ENCODE results near the gene ANKRD40.

The ANKRD40 gene

DNA sequence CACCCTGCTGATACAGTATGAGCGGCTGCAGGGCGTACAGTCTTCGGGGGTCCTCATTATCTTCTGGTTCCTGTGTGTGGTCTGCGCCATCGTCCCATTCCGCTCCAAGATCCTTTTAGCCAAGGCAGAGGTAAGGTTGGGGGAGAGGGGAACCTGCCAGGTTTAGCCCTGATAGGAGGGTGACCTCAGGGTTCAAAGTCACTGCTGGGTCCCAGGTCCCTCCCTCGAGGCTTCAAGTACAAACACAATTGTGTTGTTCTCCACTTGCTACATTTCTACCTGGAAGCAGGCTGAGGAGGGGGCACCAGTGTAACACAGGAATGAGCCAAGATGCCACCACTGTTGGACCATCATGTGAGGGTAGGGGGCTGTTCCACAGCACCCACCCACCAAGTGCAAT is 50.7 kb downstream of the ANKRD40 start:
- H3K9me3 ChIP-seq (ENCODE audit: low read depth, low read length): no peaks in the 10 kb centered on the region
- TF ChIP-seq EZH2 (IDR thresholded peaks at IDR 0.05) (no peak), POLR2AphosphoS5 (IDR thresholded peaks at IDR 0.05; ENCODE audit: borderline replicate concordance, low read depth, low read length) (no peak), FOXP2 (optimal IDR thresholded peaks at IDR 0.05; ENCODE audit: control extremely low read depth, extremely low read length, insufficient read depth) (no peak)
- H3K9ac ChIP-seq (ENCODE audit: insufficient read length): no peak overlapping the region
- H3K36me3 ChIP-seq (ENCODE audit: insufficient read depth, low read length): no peaks in the 10 kb centered on the region
- no peak overlapping the region for H3K27ac ChIP-seq
- no peak overlapping the region for H3K4me3 ChIP-seq
- DNase-seq (ENCODE audit: low read depth, low spot score): no peak

GRCh38 chr17:50656509-50656908 is 51.2 kb downstream of the ANKRD40 start:
- H3K4me3 ChIP-seq: no peak overlapping the region
- no peak overlapping the region for H3K9ac ChIP-seq (ENCODE audit: insufficient read length)
- H3K36me3 ChIP-seq (ENCODE audit: insufficient read depth, low read length): no peaks in the 10 kb centered on the region
- TF ChIP-seq POLR2AphosphoS5 (IDR thresholded peaks at IDR 0.05; ENCODE audit: borderline replicate concordance, low read depth, low read length): no peak
- TF ChIP-seq FOXP2 (optimal IDR thresholded peaks at IDR 0.05; ENCODE audit: control extremely low read depth, extremely low read length, insufficient read depth): no peak
- TF ChIP-seq EZH2 (IDR thresholded peaks at IDR 0.05): no peak
- no peaks in the 10 kb centered on the region for H3K9me3 ChIP-seq (ENCODE audit: low read depth, low read length)
- no peak for DNase-seq (ENCODE audit: low read depth, low spot score)
- H3K27ac ChIP-seq: no peak overlapping the region

GRCh38 chr17:50653738-50654137 is 54.0 kb downstream of the ANKRD40 start:
- H3K9me3 ChIP-seq (ENCODE audit: low read depth, low read length): no peaks in the 10 kb centered on the region
- no peak overlapping the region for H3K4me3 ChIP-seq
- no peak overlapping the region for H3K9ac ChIP-seq (ENCODE audit: insufficient read length)
- no peak for TF ChIP-seq POLR2AphosphoS5 (IDR thresholded peaks at IDR 0.05; ENCODE audit: borderline replicate concordance, low read depth, low read length)
- TF ChIP-seq EZH2 (IDR thresholded peaks at IDR 0.05): no peak
- TF ChIP-seq FOXP2 (optimal IDR thresholded peaks at IDR 0.05; ENCODE audit: control extremely low read depth, extremely low read length, insufficient read depth): no peak
- no peak for DNase-seq (ENCODE audit: low read depth, low spot score)
- no peaks in the 10 kb centered on the region for H3K36me3 ChIP-seq (ENCODE audit: insufficient read depth, low read length)
- no peak overlapping the region for H3K27ac ChIP-seq

DNA sequence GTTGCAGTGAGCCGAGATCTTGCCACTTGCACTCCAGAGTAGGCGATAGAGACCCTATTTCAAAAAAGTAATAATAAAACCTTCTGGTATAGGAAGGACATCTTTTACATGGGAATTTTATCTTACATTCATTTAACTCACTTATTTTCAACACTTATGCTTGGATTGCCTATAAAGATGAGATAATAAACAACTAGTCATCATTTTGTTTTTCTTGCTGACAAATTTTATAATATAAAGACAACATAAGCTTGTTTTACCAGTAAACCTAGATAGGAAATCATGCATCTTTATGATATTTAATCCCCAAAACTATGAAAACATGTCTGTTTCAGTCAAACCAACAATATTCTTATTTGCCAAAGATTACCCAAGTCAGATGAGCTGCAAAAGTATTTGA is 56.1 kb downstream of the ANKRD40 start:
- TF ChIP-seq POLR2AphosphoS5 (IDR thresholded peaks at IDR 0.05; ENCODE audit: borderline replicate concordance, low read depth, low read length): no peak
- no peak for TF ChIP-seq EZH2 (IDR thresholded peaks at IDR 0.05)
- TF ChIP-seq FOXP2 (optimal IDR thresholded peaks at IDR 0.05; ENCODE audit: control extremely low read depth, extremely low read length, insufficient read depth): no peak
- no peak overlapping the region for H3K27ac ChIP-seq
- H3K36me3 ChIP-seq (ENCODE audit: insufficient read depth, low read length): no peaks in the 10 kb centered on the region
- H3K4me3 ChIP-seq: no peak overlapping the region
- DNase-seq (ENCODE audit: low read depth, low spot score): no peak
- H3K9ac ChIP-seq (ENCODE audit: insufficient read length): no peak overlapping the region
- H3K9me3 ChIP-seq (ENCODE audit: low read depth, low read length): no peaks in the 10 kb centered on the region

DNA sequence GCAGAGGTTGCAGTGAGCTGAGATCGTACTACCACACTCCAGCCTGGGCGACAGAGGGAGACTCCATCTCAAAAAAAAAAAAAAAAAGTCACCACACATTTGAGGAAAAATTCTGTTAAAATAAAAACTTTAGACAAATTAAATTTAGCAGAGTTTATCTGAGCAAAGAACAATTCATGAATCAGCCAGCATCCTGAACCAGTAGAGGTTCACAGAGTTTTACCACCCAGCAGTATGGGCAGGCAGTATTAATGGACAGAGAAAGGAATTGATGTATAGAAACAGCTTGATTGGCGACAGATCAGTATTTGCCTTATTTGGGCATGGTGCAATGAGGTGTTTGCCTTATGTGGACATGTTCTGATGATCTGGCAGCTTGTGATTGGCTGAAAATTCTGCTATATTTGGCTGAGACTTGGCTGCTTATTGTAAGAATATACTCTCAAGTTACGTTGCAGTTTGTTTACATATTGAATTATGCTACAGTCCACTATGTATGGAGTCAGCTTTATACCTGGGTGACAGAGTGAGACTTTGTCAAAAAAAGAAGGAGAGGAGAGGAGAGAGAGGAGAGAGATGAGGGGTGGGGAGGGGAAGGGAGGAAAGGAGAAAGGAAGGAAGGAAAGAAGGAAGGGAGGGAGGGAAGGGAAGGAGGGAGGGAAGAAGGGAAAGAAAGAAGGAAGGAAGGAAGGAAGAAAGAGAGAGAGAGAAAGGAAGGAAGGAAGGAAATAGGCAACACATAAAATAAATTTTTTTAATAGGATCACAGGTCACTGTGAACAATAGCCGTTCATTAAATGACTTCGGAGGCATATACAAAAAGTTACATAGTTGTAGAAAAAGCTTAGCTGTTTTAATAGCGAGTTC is 58.4 kb downstream of the ANKRD40 start:
- TF ChIP-seq POLR2AphosphoS5 (IDR thresholded peaks at IDR 0.05; ENCODE audit: borderline replicate concordance, low read depth, low read length) (no peak), EZH2 (IDR thresholded peaks at IDR 0.05) (no peak), FOXP2 (optimal IDR thresholded peaks at IDR 0.05; ENCODE audit: control extremely low read depth, extremely low read length, insufficient read depth) (no peak)
- Histone ChIP-seq H3K27ac (no peak overlapping the region), H3K9ac (ENCODE audit: insufficient read length) (no peak overlapping the region), H3K9me3 (ENCODE audit: low read depth, low read length) (no peaks in the 10 kb centered on the region), H3K36me3 (ENCODE audit: insufficient read depth, low read length) (no peaks in the 10 kb centered on the region), H3K4me3 (no peak overlapping the region)
- DNase-seq (ENCODE audit: low read depth, low spot score): no peak

GRCh38 chr17:50647187-50647586 is 60.5 kb downstream of the ANKRD40 start:
- TF ChIP-seq EZH2 (IDR thresholded peaks at IDR 0.05) (no peak), POLR2AphosphoS5 (IDR thresholded peaks at IDR 0.05; ENCODE audit: borderline replicate concordance, low read depth, low read length) (no peak), FOXP2 (optimal IDR thresholded peaks at IDR 0.05; ENCODE audit: control extremely low read depth, extremely low read length, insufficient read depth) (no peak)
- Histone ChIP-seq H3K9me3 (ENCODE audit: low read depth, low read length) (no peaks in the 10 kb centered on the region), H3K36me3 (ENCODE audit: insufficient read depth, low read length) (no peaks in the 10 kb centered on the region), H3K27ac (no peak overlapping the region), H3K4me3 (no peak overlapping the region), H3K9ac (ENCODE audit: insufficient read length) (no peak overlapping the region)
- DNase-seq (ENCODE audit: low read depth, low spot score): no peak

DNA sequence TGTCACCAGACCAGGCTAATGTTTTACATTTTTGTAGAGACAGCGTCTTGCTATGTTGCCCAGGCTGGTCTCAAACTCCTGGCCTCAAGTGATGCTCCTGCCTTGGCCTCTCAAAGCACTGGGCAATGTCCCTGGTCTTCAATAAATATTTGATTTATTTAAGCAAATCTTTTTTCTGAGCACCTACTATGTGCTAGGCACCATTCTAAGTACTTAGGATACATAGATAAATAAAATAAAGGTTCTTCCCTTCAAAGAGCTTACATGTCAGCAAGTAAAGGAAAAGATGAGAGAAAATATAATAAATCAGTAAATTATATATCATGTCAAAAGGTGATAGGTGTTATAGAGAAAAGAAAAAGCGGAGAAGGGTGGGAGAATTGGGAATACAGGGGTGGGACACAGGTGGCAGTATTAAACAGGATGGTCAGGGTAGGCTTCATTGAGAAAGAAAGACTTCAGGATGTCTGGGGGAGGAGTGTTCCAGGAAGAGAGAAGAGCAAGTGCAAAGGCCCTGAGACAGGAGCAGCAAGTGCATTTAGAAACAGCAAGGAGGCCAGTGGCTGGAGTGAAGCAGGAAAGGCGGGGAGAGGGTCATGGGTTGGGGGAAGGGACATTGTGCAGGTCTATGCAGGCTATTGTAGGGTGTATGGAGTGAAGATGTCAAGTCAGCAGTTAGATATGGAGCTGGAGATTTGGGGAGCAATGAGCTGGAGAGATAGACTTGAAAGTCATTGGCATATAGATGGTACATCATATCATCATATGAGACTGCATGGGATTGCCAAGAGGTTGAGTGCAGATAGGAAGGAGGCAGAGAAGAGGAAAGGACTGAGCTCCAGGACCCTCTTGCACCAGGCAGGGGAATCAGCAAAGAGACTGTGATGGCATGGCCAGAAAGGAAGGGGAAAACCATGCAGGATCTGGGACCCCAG is 61.7 kb downstream of the ANKRD40 start:
- H3K9me3 ChIP-seq (ENCODE audit: low read depth, low read length): no peaks in the 10 kb centered on the region
- DNase-seq (ENCODE audit: low read depth, low spot score): no peak
- TF ChIP-seq FOXP2 (optimal IDR thresholded peaks at IDR 0.05; ENCODE audit: control extremely low read depth, extremely low read length, insufficient read depth) (no peak), POLR2AphosphoS5 (IDR thresholded peaks at IDR 0.05; ENCODE audit: borderline replicate concordance, low read depth, low read length) (no peak)
- no peak overlapping the region for H3K27ac ChIP-seq
- H3K36me3 ChIP-seq (ENCODE audit: insufficient read depth, low read length): no peaks in the 10 kb centered on the region
- H3K4me3 ChIP-seq: no peak overlapping the region
- H3K9ac ChIP-seq (ENCODE audit: insufficient read length): no peak overlapping the region
